ENCODE data around the gene CPNE7. TPM values are rescaled to one million over a fixed set of nuclear protein-coding genes. Genes with fewer than 3 reads are reported as not detected.

The CPNE7 gene
- polyA plus RNA-seq, 1 experiment, result 7.5 TPM

- H3K9me3 ChIP-seq (ENCODE audit: control insufficient read depth, insufficient read depth, low read length), result no peaks in the 10 kb centered on the region; the same call in 1 of the 2 replicates
- H3K4me3 ChIP-seq (ENCODE audit: low read depth, low read length), result peak overlapping the region; percentile 88
- POLR2A ChIA-PET, result no interaction called here
- DNase-seq (ENCODE audit: low read depth, low spot score), result no peak
- H3K27me3 ChIP-seq (ENCODE audit: control insufficient read depth, insufficient read depth, low read length), result no peaks in the 10 kb centered on the region
- CTCF ChIA-PET, result no interaction called here
- H3K27ac ChIP-seq (ENCODE audit: low read depth, low read length), result no peak overlapping the region
- no peak for TF ChIP-seq CTCF (IDR thresholded peaks at IDR 0.05; ENCODE audit: low read depth, low read length)
These were observed 13.5 kb upstream of the CPNE7 start for GRCh38 chr16:89561884-89562599.

GRCh38 chr16:89562939-89563338 lies 12.6 kb upstream of the CPNE7 start:
- no peak overlapping the region for H3K27ac ChIP-seq (ENCODE audit: low read depth, low read length)
- no peak overlapping the region for H3K4me3 ChIP-seq (ENCODE audit: low read depth, low read length)
- DNase-seq (ENCODE audit: low read depth, low spot score), result no peak
- POLR2A ChIA-PET, result no interaction called here
- no peaks in the 10 kb centered on the region; the same call in 1 of the 2 replicates for H3K9me3 ChIP-seq (ENCODE audit: control insufficient read depth, insufficient read depth, low read length)
- TF ChIP-seq CTCF (IDR thresholded peaks at IDR 0.05; ENCODE audit: low read depth, low read length), result no peak
- H3K27me3 ChIP-seq (ENCODE audit: control insufficient read depth, insufficient read depth, low read length), result no peaks in the 10 kb centered on the region
- CTCF ChIA-PET, result no interaction called here

- TF ChIP-seq CTCF (IDR thresholded peaks at IDR 0.05; ENCODE audit: low read depth, low read length), result no peak
- H3K9me3 ChIP-seq (ENCODE audit: control insufficient read depth, insufficient read depth, low read length), result no peaks in the 10 kb centered on the region; the same call in 1 of the 2 replicates
- H3K27ac ChIP-seq (ENCODE audit: low read depth, low read length), result peak overlapping the region; percentile 21
- POLR2A ChIA-PET, result interaction anchor here (0.5 to 1.6 kb wide), 3 partner anchors 38 to 242 kb away, joined by 3 to 6 read pairs (median 6); no protein-coding TSS in a partner anchor
- H3K4me3 ChIP-seq (ENCODE audit: low read depth, low read length), result 0 out of 2 replicates have a peak overlapping the region, but pooled peaks have one; percentile 2
- CTCF ChIA-PET, result interaction anchor here (2.4 kb wide), 1 partner anchor 78 kb away, joined by 13 read pairs; no protein-coding TSS in a partner anchor
- no peaks in the 10 kb centered on the region for H3K27me3 ChIP-seq (ENCODE audit: control insufficient read depth, insufficient read depth, low read length)
- DNase-seq (ENCODE audit: low read depth, low spot score), result no peak
These were observed 11.7 kb upstream of the CPNE7 start for GRCh38 chr16:89563639-89564392.

GRCh38 chr16:89564476-89565255 lies 10.9 kb upstream of the CPNE7 start:
- H3K27ac ChIP-seq (ENCODE audit: low read depth, low read length), result peak overlapping the region; percentile 2
- ChIA-PET POLR2A (interaction anchor here (0.8 to 1.6 kb wide), 3 partner anchors 37 to 93 kb away, joined by 3 to 6 read pairs (median 3); partner anchors contain the start of genes CHMP1A and SPATA33), CTCF (interaction anchor here (2.4 kb wide), 1 partner anchor 77 kb away, joined by 13 read pairs; no protein-coding TSS in a partner anchor)
- no peak for TF ChIP-seq CTCF (IDR thresholded peaks at IDR 0.05; ENCODE audit: low read depth, low read length)
- no peak overlapping the region for H3K4me3 ChIP-seq (ENCODE audit: low read depth, low read length)
- no peak for DNase-seq (ENCODE audit: low read depth, low spot score)
- no peaks in the 10 kb centered on the region for H3K27me3 ChIP-seq (ENCODE audit: control insufficient read depth, insufficient read depth, low read length)
- no peaks in the 10 kb centered on the region; the same call in 1 of the 2 replicates for H3K9me3 ChIP-seq (ENCODE audit: control insufficient read depth, insufficient read depth, low read length)

Data from AG04450 (cell line).